AG10803 (cell line): Measurements from ENCODE around the gene RNPS1.
A peak's percentile ranks its signal among the peaks of the same experiment; 100 is the strongest.

Experiments
- DNase-seq: peaks from one replicate; pipeline ENCODE4 v3.0.0; 2010; ENCODE audit warnings: low read depth
- H3K4me3 ChIP-seq: 2 replicates; pipeline ENCODE4 v1.5.1; 2011; ENCODE audit warnings: mild to moderate bottlenecking, low read length, control low read depth
- CTCF ChIP-seq: conservative IDR thresholded peaks from 2 replicates; pipeline ENCODE4 v1.5.1; 2011; ENCODE audit warnings: mild to moderate bottlenecking, low read length, control low read depth, inconsistent platforms

The RNPS1 gene

DNA sequence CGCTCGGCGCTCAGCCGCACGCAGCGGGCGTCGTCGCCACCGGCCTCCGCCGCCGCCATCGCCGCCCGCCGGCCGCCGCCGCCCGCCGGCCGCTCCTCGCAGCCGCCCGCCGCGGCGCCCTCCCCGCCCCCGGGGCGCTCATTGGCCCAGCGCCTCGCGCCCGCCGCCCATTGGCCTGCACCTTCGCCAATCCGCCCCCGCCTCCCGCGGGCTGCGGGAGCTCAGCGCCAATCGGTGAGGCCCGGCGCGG lies 53.3 kb downstream of the RNPS1 start, which contains the start of gene PGP:
Gene PGP (minus strand): TSS at position 122 of the 250 bp plus-strand sequence. CDS start 63 bp downstream, at position 59.
- no peak for TF ChIP-seq CTCF
- no peak for DNase-seq
- peak within 1 kb of the TSS; percentile 88 for H3K4me3 ChIP-seq

DNA sequence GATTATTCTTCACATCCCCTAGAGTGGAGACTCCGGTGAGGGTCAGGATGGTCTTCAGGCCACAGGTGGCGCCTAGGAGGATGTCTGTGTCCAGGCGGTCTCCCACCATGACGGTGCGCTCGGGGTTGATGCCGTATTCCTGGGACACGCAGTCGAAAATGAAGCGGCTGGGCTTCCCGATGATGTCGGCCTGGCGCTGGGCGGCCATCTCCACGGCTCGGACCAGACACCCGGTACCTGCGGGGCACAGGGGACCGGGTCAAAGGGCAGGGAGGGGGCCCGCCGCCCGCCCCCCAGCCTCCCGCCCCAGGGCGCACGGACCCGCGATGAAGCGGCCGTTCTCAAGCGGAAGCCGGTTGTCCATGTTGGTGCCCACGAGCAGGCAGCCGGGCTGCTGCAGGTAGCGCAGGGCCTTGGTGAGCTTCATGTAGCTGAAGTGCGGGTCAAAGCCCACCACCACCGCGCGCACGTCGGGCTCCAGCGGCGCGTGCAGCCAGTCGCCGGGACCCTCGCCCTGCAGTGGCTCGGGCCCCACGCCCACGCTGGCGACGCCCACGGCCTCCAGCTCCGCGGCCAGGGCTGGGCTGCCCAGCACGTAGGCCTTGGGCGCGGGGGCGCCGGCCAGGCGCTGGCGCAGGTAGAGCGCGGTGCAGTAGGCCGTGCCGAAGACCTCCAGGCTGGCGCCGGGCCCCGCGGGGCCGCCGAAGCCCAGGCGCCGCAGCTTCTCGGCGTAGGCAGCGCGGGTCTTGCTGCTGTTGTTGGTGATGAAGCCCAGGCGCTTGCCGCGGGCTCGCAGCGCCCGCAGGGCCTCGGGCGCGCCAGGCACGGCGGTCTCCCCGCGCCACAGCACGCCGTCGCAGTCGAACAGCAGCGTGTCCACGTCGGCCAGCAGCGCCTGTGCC lies 53.9 kb downstream of the RNPS1 start:
- 0 out of 2 replicates have a peak, but pooled peaks have one; percentile 2 for TF ChIP-seq CTCF
- H3K4me3 ChIP-seq, result peak overlapping the region; percentile 60
- no peak for DNase-seq

- TF ChIP-seq CTCF, result no peak
- H3K4me3 ChIP-seq, result peak overlapping the region; percentile 60
- DNase-seq, result no peak
These were observed 55.3 kb downstream of the RNPS1 start for GRCh38 chr16:2212362-2213324.

DNA sequence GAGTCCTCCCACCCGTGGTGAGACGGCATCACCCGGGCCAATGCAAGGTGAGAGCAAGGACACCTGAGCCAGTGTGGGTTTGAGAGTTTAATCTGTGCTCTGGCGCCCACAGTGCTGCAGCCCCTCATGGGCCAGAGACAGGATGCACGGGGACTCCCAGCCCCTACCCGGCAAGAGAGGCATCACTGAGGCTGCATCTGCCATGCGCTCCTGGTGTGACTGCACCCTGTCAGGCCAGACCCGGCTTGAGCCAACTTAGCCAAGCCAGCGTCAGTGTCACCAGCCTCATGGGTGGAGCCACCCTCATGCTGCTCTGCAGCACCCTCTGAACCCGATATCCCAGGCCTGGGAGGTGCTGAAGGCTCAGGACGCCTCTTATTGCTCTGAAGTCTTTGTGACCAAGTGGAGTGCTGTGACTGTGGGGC lies 56.0 kb downstream of the RNPS1 start:
- H3K4me3 ChIP-seq, result no peak overlapping the region
- no peak for DNase-seq
- TF ChIP-seq CTCF, result no peak

DNA sequence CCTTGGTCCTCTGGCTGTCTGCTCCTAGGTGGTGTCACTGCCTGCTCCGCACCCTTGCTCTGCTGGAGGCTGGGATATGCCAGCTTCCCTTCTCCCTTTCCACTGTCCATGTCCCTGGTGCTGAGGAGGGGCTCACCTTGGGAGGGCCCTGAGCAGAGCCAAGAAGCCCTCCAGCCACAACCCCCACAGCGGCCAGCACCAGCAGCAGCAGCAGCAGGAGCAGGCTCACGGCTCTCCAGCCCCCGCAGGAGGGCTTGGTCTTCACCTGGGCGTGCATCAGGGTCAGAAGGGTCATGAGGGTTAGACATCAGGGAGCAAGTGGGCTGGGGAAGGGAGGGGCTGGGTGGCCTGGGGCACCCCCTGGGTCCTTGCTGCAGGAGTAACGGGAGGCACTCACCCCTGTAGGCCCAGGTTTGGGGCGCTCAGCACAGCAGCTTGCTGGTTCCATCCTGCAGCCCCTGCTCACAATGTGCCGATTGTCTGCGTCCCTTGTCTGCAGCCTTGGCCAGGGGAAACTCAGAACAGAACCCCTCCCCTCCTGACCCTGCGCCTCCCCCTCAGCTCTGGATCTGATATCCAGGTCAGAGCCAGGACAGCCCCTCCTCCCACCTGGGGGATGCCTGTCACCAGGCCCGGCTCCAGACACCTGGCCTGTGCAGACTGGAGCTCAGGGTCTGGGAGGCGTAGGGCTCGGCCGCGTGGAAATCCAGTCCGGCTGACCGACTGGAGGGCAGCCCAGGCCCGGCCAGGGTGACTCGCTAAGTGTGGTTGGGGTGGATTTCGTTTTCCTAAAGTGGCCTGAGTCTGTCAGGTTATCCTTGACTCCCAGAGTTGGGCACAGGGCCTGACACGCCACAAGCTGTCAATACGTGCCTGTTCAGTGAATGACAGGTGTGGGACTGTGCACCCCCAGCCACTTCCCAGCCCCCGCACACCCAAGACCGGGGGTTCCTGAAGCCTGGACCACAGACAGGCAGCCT lies 57.2 kb downstream of the RNPS1 start, which contains the start of gene BRICD5:
Gene BRICD5 (minus strand): TSS at position 478 of the 980 bp plus-strand sequence. CDS start 30 bp downstream, at position 448.
- no peak for TF ChIP-seq CTCF
- H3K4me3 ChIP-seq, result no peak within 1 kb of the TSS
- no peak for DNase-seq

DNA sequence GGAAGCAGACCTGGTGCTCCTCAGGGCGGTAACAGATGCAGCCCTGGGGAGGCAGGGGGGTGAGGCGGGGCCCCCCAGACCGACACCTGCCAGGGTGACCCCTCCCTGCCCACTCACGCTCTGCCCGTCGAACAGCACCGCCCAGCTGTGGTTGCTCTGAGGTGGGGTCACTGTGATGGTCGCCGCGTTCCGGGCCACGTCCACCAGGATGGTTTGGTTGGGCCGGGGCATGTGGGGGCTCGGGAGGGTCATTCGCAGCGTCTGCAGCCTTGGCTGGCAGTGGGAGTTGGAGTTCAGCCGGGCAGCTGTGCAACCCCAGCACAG lies 58.0 kb downstream of the RNPS1 start:
- H3K4me3 ChIP-seq, result no peak overlapping the region
- no peak for TF ChIP-seq CTCF
- no peak for DNase-seq
